Upper lobe of left lung (tissue), 6 donors: Measurements from ENCODE around the gene GAB2. TPM values are rescaled to one million over a fixed set of nuclear protein-coding genes. Genes with fewer than 3 reads are reported as not detected.

ENCODE experiments used
- ATAC-seq, 2 donors: fragments of 200-7000 bp; cut with Tn5 transposase; one replicate each; pipeline ENCODE4 v1.9.1; 2022; ENCODE audit warnings: mild to moderate bottlenecking in 2 of 2, moderate library complexity in 2 of 2; ENCODE audit not compliant: low FRiP score in 2 of 2
- DNase-seq, 2 donors: peaks; one replicate each; pipeline ENCODE4 v3.0.0-alpha.2; 2019 to 2020
- H3K27ac ChIP-seq, 4 donors: fragments of 200-600 bp; sonication (generic); one replicate each; pipeline ENCODE4 v1.5.1; 2016 to 2019
- H3K27me3 ChIP-seq, 4 donors: fragments of 200-600 bp; sonication (generic); one replicate each; pipeline ENCODE4 v1.5.1; 2017 to 2019
- H3K36me3 ChIP-seq, 4 donors: fragments of 200-600 bp; sonication (generic); one replicate each; pipeline ENCODE4 v1.5.1; 2016 to 2019
- H3K4me1 ChIP-seq, 4 donors: fragments of 200-600 bp; sonication (generic); one replicate each; pipeline ENCODE4 v1.5.1; 2018 to 2019
- H3K4me3 ChIP-seq, 4 donors: fragments of 200-600 bp; sonication (generic); one replicate each; pipeline ENCODE4 v1.5.1; 2017 to 2019; ENCODE audit warnings: mild to moderate bottlenecking in 2 of 4, moderate library complexity in 1 of 4
- H3K9me3 ChIP-seq, 4 donors: fragments of 200-600 bp; sonication (generic); one replicate each; pipeline ENCODE4 v1.5.1; 2018 to 2019
- EP300 ChIP-seq, 4 donors: sonication (generic); formaldehyde crosslinking; IDR thresholded peaks; one replicate each; pipeline ENCODE4 v1.5.1; 2017; ENCODE audit warnings: antibody characterized with exemption in 4 of 4, control low read depth in 2 of 4
- POLR2A ChIP-seq, 4 donors: fragments of 450-650 bp; IDR thresholded peaks; one replicate each; pipeline ENCODE4 v1.5.1; 2016 to 2017; ENCODE audit warnings: antibody characterized with exemption in 4 of 4, mild to moderate bottlenecking in 2 of 4
- POLR2AphosphoS5 ChIP-seq, 2 donors: sonication (generic); formaldehyde crosslinking; IDR thresholded peaks; one replicate each; pipeline ENCODE4 v1.5.1; 2017; ENCODE audit warnings: antibody characterized with exemption in 2 of 2
- WGBS, 2 donors: methylation state at CpG; one replicate each; pipeline ENCODE4 v1.1.5; 2017 to 2018; 5-methylcytosine and 5-hydroxymethylcytosine counted together
- total RNA-seq, 6 donors: library from RNA; depleted of rRNA in 4 of 6; stranded (reverse); fragments of >200 nt in 4 of 6; gene quantifications; one replicate each; pipeline versions ENCODE4 v1.1.0 to v1.2.1, GENCODE V29; 2016 to 2021
- TF ChIP-seq, protein P1 (sequence below), 6 experiments: fragments of 450-650 bp in 4 of 6; fragments of 200-600 bp in 2 of 6; sonication (generic) in 2 of 6; IDR thresholded peaks; one replicate each; pipeline ENCODE4 v1.5.1; 2016 to 2019; ENCODE audit warnings: antibody characterized with exemption in 6 of 6
- donor health status: DM: no; HTN: no; CAD: no; lungs with moderate emphysema.
- donor health status: DM: no; HTN: yes; CAD: no; lungs with severe emphysema.

The GAB2 gene
- total RNA-seq, 6 donors from 2014 or later: 40.9 to 76.6 (median 50.4) TPM

DNA sequence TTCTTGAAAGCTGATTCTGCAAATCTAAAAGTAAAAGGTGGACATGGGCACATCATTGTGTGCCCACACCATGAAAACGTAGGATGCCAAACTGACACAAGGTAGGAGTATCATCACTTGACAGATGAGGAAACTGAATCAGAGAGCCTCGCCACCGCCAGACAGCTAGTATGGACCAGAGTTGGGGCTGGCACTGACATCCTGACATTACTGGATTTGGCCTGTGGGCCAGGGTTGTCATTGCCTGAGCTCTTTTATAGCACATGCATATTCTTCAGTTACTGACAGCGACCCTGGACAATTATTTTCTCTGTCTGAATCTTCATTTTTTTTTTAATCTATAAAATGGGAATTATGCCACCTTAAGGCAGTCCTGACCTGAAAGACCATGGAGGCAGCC lies 212.4 kb downstream of the GAB2 start:
- TF ChIP-seq EP300 (IDR thresholded peaks at IDR 0.05): no peak
- no peak for TF ChIP-seq POLR2AphosphoS5 (IDR thresholded peaks at IDR 0.05)
- TF ChIP-seq POLR2A (IDR thresholded peaks at IDR 0.05): no peak
- TF ChIP-seq, protein P1, sequence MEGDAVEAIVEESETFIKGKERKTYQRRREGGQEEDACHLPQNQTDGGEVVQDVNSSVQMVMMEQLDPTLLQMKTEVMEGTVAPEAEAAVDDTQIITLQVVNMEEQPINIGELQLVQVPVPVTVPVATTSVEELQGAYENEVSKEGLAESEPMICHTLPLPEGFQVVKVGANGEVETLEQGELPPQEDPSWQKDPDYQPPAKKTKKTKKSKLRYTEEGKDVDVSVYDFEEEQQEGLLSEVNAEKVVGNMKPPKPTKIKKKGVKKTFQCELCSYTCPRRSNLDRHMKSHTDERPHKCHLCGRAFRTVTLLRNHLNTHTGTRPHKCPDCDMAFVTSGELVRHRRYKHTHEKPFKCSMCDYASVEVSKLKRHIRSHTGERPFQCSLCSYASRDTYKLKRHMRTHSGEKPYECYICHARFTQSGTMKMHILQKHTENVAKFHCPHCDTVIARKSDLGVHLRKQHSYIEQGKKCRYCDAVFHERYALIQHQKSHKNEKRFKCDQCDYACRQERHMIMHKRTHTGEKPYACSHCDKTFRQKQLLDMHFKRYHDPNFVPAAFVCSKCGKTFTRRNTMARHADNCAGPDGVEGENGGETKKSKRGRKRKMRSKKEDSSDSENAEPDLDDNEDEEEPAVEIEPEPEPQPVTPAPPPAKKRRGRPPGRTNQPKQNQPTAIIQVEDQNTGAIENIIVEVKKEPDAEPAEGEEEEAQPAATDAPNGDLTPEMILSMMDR (IDR thresholded peaks at IDR 0.05): no peak
- no peaks in the 10 kb centered on the region for H3K9me3 ChIP-seq
- no peak for ATAC-seq
- H3K36me3 ChIP-seq: peaks cover 0 to 55% (median 25%) of the 10 kb centered on the region in 4 donors
- H3K27me3 ChIP-seq: no peaks in the 10 kb centered on the region
- 93 to 97% methylated on average over 4 of the region's 4 CpGs for WGBS, 2 donors
- H3K4me3 ChIP-seq: no peak overlapping the region
- H3K4me1 ChIP-seq: peaks cover 0 to 8% (median 7%) of the 10 kb centered on the region in 4 donors
- DNase-seq: no peak
- H3K27ac ChIP-seq: no peak overlapping the region

DNA sequence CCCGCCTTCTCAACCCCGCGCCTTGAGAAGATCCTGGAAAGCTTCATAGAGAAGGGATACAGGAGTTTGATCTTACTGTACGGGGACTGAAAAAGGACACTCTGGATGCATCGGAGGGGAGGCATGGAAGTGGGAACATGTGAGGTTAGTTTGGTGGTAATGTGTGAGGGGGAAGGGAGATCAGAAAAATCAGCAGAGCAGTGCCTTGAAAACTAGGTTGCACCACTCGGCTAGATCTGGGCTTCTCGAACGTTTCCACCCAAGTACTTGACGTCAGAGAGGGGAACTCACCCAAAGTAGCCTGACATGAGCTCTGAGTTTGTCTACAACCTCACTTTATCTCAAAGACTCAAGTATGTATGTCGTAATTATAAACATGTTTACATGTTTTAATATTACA lies 214.4 kb downstream of the GAB2 start:
- no peaks in the 10 kb centered on the region for H3K27me3 ChIP-seq
- TF ChIP-seq POLR2A (IDR thresholded peaks at IDR 0.05) (no peak), POLR2AphosphoS5 (IDR thresholded peaks at IDR 0.05) (no peak), EP300 (IDR thresholded peaks at IDR 0.05) (no peak)
- TF ChIP-seq, protein P1 (IDR thresholded peaks at IDR 0.05): no peak
- no peak overlapping the region for H3K4me3 ChIP-seq
- H3K9me3 ChIP-seq: no peaks in the 10 kb centered on the region
- no peak for ATAC-seq
- peak overlapping the region in 1 of 4 donors; percentile 14 for H3K27ac ChIP-seq
- H3K36me3 ChIP-seq: peaks cover 0 to 59% (median 19%) of the 10 kb centered on the region in 4 donors
- peak in 1 of 2 donors; percentile 47 for DNase-seq
- 61 to 64% methylated on average over 10 of the region's 10 CpGs for WGBS, 2 donors
- peaks cover 0 to 8% (median 7%) of the 10 kb centered on the region in 4 donors for H3K4me1 ChIP-seq

DNA sequence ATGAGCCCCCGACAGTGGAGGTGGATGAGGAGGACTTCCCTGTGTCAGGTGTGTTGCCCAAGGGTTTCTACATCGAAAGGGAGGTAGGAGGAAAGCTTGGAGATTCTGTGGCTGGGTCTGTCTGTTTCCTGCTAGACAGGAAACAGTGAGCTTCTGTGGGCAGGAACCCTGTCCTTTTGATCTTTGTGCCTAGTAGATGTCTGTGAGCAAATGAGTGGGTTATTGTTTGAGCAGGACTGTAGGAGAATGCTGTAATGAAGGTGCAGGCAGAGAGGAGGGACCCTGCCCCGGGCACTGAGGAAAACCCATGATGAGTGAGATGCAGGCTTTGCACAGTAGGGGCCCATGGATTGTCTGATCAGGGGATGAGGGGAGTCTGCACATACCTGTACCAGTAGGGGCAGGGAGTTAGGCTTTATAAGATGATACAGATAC lies 214.9 kb downstream of the GAB2 start:
- WGBS, 2 donors: 32 to 38% methylated on average over 3 of the region's 3 CpGs
- H3K27ac ChIP-seq: peak overlapping the region in 2 of 4 donors; percentile 8 to 14
- TF ChIP-seq POLR2A (IDR thresholded peaks at IDR 0.05): no peak
- TF ChIP-seq, protein P1 (IDR thresholded peaks at IDR 0.05): no peak
- no peak for TF ChIP-seq EP300 (IDR thresholded peaks at IDR 0.05)
- TF ChIP-seq POLR2AphosphoS5 (IDR thresholded peaks at IDR 0.05): no peak
- H3K36me3 ChIP-seq: peaks cover 0 to 59% (median 21%) of the 10 kb centered on the region in 4 donors
- no peaks in the 10 kb centered on the region for H3K9me3 ChIP-seq
- no peaks in the 10 kb centered on the region for H3K27me3 ChIP-seq
- H3K4me1 ChIP-seq: peaks cover 0 to 8% (median 7%) of the 10 kb centered on the region in 4 donors
- ATAC-seq: peak in 1 of 2 donors; percentile 9
- no peak overlapping the region for H3K4me3 ChIP-seq
- no peak for DNase-seq

DNA sequence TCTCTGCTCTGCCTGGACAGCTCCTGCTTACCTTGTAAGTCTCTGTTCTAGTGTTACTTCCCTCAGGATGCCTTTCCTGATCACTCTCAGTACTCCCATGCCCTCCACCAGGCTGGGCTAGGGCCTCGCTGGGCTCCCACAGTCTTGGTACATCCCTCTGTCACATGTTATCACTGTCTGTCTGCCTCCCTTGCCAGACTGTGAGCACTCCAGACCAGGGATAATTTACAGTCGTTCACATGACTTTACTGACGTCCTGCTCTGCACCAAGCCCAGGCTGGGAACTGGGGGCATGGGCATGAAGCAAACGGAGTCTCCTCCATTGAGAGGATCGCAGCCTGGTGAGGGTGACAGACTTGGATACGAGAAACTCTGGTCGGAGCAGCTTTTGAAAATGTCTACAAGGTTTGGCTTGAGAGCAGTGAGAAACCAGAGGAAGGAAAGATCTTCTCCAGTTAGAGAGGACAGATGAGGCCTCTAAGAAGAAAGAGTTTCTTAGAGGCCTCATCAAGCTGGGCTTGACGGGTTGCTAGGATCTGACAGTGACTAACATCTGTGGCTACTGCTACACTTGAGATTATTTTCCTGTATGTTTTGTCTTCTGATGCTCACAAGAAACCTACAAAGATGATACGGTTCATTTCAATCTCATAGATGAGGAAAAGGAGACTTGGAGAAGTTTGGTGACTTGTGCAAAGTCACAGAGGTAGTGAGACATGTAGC lies 216.4 kb downstream of the GAB2 start:
- H3K9me3 ChIP-seq: no peaks in the 10 kb centered on the region
- TF ChIP-seq POLR2A (IDR thresholded peaks at IDR 0.05) (no peak), POLR2AphosphoS5 (IDR thresholded peaks at IDR 0.05) (no peak), EP300 (IDR thresholded peaks at IDR 0.05) (no peak)
- TF ChIP-seq, protein P1 (IDR thresholded peaks at IDR 0.05): no peak
- ATAC-seq (no peak), DNase-seq (no peak)
- no peak overlapping the region for H3K4me3 ChIP-seq
- WGBS, 2 donors: 81 to 86% methylated on average over 9 of the region's 9 CpGs
- no peak overlapping the region for H3K27ac ChIP-seq
- no peaks in the 10 kb centered on the region for H3K27me3 ChIP-seq
- peaks cover 0 to 8% (median 7%) of the 10 kb centered on the region in 4 donors for H3K4me1 ChIP-seq
- H3K36me3 ChIP-seq: peaks cover 0 to 52% (median 22%) of the 10 kb centered on the region in 4 donors
